GM10847 (cell line): ENCODE measurements around the gene SLAMF8.

Experiments used
- POLR2A ChIP-seq: IDR thresholded peaks from 2 replicates; pipeline ENCODE4 v1.6.1; 2011; ENCODE audit not compliant: insufficient read length; ENCODE audit errors: extremely low read depth

The SLAMF8 gene

DNA sequence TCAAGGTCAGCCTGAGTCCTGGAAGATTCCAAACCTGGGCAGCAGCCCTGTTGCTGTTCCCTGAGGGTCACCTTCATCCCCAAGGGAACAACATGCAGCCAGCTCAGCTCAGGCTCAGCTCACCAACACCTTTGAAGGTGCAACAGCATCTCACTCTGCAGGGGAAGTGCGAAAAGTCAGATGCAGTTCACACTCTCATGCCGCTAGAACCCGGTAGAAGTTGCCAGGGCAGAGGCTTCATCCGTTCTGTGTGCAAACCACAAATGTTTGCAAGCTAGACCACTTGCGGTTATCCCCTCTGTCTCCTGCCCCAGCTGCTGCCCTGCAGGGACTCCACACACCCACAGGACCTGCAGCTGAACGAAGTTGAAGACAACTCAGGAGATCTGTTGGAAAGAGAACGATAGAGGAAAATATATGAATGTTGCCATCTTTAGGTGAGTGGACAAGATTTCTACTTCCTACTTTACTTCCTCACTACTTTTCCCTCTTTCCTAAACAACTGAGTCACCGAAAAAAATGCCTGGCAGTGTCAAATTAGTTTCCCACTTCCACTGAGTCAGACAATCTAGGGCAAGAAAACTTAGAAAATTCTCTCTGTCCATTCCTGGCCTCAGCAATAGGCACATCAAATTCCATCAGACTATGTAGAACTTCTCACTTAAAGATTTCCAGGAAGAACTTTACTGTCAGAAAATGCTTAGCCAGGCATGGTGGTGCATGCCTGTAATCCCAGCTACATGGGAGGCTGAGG is 26.3 kb upstream of the SLAMF8 start:
- no peak for TF ChIP-seq POLR2A

DNA sequence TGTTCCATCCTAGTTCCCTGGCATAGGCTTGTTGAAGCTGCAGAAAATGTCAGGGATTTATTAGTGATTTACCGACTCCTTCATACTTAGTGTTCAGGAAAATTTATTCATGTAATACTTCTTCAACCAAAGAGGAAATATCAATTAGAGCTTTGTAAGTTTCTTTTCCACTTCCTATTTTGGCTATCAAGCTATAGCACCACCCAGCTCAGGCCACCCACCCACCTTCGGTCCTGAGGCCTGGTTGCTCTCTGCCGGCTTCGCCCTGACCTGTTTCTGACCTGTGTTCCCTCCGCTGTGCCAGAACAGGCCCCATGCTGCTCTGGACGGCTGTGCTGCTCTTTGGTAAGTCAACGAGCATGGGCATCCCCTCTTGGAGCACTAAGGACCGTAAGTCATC is 24.6 kb upstream of the SLAMF8 start, which contains the start of gene FCRL6:
FCRL6 (plus strand) TSS at position 250 of the 400 bp plus-strand sequence; CDS start at position 315, 65 bp downstream.
- no peak for TF ChIP-seq POLR2A

DNA sequence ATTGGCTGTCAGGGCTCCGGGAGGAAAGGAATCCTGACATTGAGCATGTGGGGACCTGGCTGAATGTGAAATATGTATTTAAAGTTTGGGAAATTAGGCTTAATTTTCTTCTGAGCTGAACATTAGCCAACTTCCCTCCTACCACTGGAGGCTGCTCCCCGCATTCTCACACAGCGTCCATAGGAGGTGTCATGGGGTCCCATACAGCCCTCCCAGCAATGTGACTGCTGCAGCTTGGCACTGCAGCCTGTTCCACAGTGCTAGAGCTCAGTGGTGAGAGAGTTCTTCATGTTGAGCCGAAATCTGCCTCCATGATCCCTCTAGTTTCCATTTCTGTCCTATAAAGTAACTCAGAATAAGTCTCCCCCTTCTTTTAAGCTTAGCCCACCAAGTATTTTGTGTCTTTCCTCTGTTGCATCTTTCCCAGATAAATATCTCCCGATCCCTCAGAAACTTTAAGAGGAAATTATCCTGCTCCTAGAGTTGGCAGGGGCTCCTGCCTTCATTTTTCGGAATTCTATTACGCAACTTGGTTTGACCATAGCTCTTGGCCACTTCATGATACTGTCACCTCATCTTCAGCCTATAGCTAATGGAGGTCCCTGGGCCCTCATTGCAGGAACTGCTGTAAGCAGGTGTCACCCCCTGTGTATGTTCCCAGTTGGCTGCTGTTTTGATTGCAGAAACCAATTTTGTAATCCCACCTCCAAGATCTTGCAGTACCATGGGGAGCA is 22.6 kb upstream of the SLAMF8 start:
- no peak for TF ChIP-seq POLR2A

DNA sequence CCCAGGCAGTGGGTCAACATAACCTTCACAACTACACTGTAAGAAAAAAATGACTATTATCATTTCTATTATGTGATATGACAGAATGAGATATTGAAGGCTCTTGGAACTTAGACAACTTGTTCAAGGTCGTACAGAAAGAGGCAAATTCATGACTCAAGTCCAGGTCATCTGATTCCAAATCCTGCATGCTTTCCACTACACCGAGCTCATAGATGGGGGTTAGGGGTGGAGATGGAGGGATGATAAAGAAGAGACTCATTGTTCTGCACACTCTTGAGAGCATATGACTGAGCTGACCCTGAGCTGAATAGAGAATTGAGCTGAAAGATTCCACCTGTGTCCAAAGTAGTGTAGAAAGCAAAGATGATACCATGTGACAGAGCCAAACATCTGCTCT is 21.7 kb upstream of the SLAMF8 start:
- TF ChIP-seq POLR2A = no peak

DNA sequence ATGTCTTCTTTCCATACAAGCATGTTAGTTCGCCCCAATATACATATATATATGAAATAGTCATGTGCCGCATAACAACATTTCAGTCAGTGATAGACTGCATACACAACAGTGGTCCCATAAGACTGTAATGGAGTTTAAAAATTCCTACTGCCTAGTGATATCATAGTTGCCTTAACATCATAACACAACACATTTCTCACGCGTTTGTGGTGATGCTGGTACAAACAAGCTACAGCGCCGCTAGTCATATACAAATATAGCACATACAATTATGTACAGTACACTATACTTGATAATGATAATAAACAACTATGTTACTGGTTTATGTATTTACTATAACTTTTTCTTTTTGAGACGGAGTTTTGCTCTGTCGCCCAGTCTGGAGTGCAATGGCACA is 10.7 kb upstream of the SLAMF8 start:
- no peak for TF ChIP-seq POLR2A

DNA sequence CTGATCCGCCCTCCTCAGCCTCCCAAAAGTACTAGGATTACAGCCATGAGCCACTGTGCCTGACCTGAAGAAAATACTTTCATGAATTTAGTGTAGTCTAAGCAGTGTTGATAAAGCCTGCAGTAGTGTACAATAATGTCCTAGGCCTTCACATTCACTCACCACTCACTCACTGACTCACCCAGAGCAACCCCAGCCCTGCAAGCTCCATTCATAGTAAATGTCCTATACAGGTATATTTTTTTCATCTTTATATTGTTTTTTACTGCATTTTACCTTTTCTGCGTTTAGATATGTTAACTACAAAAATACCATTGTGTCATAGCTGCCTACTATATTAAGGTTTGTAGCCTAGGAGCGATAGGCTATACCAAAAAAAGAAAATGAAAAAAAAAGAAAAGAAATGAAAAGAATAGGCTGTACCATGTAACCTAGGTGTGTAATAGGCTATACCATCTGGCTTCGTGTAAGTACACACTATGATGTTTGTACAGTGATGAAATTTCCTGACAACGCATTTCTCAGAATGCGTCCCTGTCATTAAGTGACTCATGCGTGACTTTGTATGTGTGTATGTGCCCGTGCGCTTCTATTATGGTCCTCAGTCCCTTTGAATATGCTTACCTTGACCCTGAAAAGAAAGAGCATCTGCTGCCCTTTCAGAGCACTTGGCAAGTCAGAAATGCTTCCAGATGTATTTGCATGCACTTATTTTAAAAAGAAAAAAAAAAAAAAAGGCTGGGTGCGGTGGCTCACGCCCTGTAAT is 9.2 kb upstream of the SLAMF8 start:
- no peak for TF ChIP-seq POLR2A

DNA sequence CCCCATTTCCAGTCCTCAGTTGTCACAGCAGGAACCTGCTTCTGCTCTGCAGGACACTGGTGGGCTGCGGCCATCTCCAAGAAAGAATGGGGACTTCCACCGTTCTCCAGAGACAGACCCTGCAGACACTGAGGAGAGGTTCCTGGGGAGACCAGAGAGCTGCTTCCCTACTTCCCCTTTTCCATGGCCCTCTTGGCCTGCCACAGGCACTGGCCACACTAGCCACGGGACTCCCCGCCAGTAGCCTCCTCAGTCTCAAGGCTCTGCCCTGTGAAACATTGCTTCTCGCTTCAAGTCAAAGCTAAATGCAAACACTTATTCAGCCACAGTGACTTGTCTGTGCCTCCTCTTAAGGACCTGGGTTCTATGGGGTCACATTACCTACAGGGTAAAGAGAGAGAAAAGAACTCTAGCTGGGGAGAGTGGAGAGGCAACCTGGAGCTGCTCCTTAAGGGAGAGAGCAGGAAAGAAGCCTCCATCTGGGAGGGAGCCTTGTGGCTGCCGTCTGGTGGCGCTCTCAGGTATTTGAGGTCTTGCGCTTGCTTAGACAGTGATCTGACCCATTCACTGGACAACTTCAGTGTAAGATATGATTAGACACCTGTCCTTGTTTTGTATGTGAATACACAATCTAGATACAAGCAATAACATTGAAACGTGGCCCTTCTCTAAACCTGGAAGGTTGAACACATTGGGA is 5.4 kb upstream of the SLAMF8 start:
- no peak for TF ChIP-seq POLR2A

DNA sequence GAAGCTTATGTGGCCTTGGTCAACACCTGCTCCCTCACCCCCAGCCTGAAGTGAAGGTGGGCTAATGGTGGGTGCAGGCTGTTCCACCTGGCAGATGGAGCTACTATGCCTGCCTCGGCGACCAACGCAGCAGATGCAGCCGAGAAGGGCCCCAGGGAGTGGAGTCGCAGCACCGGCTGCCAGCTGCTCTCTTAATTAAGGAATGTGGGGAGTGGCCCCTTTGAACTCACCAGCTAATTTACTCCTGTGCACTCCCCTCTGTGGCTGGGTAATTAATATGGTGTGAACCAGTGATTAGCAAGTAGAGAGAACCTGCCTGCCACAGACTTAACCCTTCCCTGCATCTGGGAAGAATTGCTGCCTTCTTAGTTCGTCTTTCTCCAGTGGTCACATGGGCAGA is 3.3 kb upstream of the SLAMF8 start:
- TF ChIP-seq POLR2A = no peak

DNA sequence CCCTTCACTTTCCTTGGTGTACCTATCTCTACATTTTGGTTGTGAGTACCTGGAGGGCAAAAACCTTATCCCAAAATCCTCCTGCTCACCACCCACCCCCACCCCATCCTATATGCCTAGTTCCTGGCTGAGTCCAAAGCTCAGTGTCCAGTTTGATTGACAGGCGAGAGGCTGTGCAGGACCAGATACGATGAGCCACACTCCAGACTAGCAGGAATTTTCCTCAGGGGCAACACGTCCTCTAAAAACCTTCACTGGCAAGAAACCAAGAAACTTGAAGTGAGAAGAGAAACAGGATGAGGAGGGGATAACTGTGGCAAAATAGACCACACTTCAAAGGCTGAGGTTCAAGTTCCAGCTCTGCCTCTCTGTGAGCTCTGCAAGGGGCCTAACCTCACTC is 1.1 kb upstream of the SLAMF8 start:
- no peak for TF ChIP-seq POLR2A

DNA sequence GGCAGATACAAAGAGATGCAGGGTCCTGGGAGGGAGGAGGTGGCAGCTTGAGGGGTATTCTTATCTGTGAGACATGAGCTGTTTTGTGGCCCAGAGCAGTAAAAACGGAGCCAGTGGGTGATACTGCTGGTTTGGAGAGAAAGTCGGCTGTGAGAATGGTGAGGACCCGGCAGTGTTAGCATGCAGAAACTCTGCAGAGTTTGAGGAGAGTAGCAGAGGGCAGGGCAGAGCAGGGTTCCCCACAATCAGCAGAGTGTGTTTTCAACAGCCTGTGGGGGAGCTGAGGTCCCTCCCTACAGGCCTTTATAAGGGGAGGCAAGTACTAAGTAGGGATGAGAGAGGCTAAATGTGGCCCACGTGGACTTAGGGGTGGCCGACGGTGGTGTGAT is 423 bp downstream of the SLAMF8 start:
- TF ChIP-seq POLR2A = no peak

DNA sequence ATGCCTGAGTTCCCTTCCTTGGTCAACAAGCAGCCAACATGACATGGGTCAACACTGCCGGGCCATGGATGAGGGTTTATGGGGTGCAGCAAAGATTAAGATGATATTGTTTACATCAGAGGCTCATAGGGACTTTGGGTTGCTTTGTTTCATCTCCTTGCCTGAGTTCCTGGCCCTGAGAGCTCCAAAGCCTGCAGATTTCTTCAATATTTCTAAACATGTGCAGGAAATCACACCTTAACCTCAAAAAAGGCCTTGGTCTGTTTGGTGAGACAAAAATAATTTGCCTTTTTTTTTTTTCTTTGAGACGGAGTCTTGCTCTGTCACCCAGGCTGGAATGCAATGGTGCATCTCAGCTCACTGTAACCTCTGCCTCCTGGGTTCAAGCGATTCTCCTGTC is 876 bp downstream of the SLAMF8 start:
- TF ChIP-seq POLR2A = no peak

DNA sequence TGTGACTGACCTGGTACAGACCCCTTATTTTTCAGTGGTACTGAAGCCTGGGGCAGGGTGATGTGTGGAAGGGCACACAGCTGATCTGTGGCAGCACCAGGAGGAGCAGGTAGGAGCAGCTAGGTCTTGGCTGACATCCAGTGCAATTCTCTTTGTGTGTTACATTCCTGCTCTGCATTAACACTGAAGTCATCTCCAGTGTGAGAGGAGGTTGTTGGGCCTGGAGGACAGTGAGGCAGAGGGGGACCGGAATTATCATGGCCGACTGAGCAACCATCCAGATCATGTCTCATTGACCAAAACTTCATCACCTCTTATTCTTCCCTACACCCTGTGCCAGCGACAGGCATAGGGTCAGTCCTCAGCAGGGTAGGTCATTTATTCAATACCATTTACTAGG is 1.5 kb downstream of the SLAMF8 start:
- TF ChIP-seq POLR2A = no peak

DNA sequence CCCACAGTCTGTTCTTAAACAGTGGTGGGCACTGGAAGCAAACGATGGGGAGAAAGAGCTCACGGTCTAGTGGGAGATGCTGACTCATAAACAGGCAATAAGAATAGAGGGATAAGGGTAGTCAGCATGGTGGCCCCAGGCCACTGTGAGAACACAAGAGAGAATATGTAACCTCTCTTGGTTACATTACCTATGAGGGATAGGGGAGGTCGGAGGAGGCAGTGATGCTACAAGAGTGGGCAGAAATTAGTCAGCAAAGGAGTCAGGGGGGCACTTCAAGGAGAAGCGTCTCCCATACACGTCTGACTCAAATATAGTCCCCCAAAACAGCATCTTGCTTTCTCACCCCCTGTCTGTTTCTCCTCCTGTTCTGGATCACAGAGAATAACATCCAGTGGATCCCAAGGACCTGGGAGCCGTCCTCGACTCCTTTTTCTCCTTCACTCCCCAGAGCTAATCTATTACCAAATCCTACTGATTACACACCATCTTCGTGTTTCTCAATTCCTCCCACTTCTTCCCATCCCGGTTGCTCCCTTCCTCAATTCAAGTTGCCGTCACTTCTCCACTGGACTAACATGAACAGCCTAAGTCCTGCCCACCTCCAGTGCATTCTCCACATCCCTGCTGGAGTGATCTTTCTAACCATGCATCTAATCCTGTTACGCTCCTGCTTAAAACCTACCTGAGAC is 2.1 kb downstream of the SLAMF8 start:
- TF ChIP-seq POLR2A = no peak

DNA sequence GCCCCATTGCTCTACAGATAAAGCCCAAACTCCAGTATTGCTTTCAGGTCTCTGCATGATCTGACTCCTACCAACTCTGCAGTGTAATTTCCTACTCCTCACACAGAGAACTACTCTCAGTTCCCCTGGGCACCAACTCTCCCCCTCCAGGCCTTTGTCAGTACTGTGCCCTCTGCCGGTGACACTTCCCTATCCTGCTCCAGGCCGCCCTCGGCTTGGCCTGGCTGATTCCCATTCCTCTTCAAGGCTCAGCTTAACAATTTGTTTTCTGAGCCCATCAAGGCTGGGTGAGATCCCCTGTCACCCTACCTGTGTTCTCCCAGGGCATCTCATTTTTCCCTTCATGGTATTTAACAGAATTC is 2.6 kb downstream of the SLAMF8 start:
- TF ChIP-seq POLR2A = no peak

DNA sequence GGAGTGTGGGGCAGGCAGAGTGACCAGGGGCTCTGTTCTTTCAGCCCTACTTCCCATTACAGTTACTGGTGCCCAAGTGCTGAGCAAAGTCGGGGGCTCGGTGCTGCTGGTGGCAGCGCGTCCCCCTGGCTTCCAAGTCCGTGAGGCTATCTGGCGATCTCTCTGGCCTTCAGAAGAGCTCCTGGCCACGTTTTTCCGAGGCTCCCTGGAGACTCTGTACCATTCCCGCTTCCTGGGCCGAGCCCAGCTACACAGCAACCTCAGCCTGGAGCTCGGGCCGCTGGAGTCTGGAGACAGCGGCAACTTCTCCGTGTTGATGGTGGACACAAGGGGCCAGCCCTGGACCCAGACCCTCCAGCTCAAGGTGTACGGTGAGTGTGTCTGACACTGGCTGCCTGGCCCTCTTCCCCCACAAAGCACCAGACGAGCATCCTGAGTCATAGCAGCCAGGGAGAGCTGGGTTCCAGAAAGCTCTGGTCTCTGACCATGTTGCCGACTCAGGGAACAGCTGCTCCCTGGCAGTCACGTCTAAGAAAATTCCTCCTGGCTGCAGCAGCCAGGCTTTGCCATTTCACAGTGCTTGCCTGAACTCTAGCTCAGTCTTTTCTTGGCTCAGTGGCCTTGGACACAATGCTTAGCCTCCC is 3.3 kb downstream of the SLAMF8 start:
- TF ChIP-seq POLR2A = no peak

DNA sequence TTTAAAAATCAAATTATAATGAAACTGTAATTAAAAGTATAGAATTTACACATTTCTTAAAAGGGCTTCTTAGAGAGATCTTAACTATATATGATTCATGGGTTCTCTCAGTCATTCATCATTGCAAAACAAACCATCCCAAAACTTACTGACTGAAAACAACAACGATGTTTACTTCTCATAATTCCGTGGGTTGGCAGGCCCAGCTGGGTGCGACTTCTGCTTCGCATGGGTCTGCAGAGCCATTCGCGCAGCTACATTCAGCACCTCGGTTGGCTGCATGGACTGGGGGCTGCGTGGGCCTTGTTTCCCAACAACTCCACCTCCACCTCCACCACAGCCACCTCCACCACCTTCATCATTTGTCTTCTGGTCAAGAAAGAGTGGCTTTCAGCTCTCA is 4.0 kb downstream of the SLAMF8 start:
- TF ChIP-seq POLR2A = no peak
